Breast epithelium (tissue), 4 donors: ENCODE measurements around the gene RTN3. TPM values are rescaled to one million over a fixed set of nuclear protein-coding genes. Genes with fewer than 3 reads are reported as not detected.

Experiments used
- DNase-seq, 2 donors: peaks; one replicate each; pipeline ENCODE4 v3.0.0-alpha.2; 2019; ENCODE audit warnings: low spot score in 2 of 2
- H3K27ac ChIP-seq, 2 donors: fragments of 200-600 bp; sonication (generic) in 1 of 2; one replicate each; pipeline ENCODE4 v1.5.1; 2016 to 2019; ENCODE audit warnings: mild to moderate bottlenecking in 1 of 2
- H3K27me3 ChIP-seq, 2 donors: fragments of 200-600 bp; sonication (generic) in 1 of 2; one replicate each; pipeline versions ENCODE4 v1.5.1 to v1.6.0; 2017 to 2019; ENCODE audit warnings: control low read depth in 1 of 2, mild to moderate bottlenecking in 1 of 2
- H3K36me3 ChIP-seq: fragments of 200-600 bp; one replicate; pipeline ENCODE4 v1.5.1; 2019
- H3K4me1 ChIP-seq, 2 donors: fragments of 200-600 bp; sonication (generic); one replicate each; pipeline ENCODE4 v1.5.1; 2016 to 2019; ENCODE audit warnings: control low read depth in 1 of 2
- H3K4me3 ChIP-seq, 3 donors: fragments of 200-600 bp; sonication (generic); 1 replicate in 2 of 3; 2 replicates in 1 of 3; pipeline ENCODE4 v1.5.1; 2016 to 2019; ENCODE audit warnings: mild to moderate bottlenecking in 3 of 3, moderate library complexity in 2 of 3
- H3K9me3 ChIP-seq, 2 donors: fragments of 200-600 bp; sonication (generic) in 1 of 2; one replicate each; pipeline ENCODE4 v1.5.1; 2016 to 2019; ENCODE audit warnings: control low read depth in 1 of 2
- CTCF ChIP-seq, 3 donors: fragments of 450-650 bp; IDR thresholded peaks; one replicate each; pipeline ENCODE4 v1.5.1; 2016 to 2017; ENCODE audit warnings: antibody characterized with exemption in 3 of 3, mild to moderate bottlenecking in 3 of 3, moderate library complexity in 3 of 3
- POLR2A ChIP-seq: fragments of 450-650 bp; IDR thresholded peaks from one replicate; pipeline ENCODE4 v1.6.1; 2016; ENCODE audit warnings: antibody characterized with exemption, mild to moderate bottlenecking, moderate library complexity
- POLR2AphosphoS5 ChIP-seq, 3 donors: sonication (generic); formaldehyde crosslinking; IDR thresholded peaks; one replicate each; pipeline ENCODE4 v1.6.1; 2017; ENCODE audit warnings: antibody characterized with exemption in 3 of 3
- intact Hi-C: fragments of 100-400 bp; cut with DNase I; formaldehyde crosslinking; loops from one replicate; pipeline ENCODE4 v1.15.1; 2023; ENCODE audit warnings: low total_unique reads
- total RNA-seq, 3 donors: library from RNA; depleted of rRNA; stranded (reverse); fragments of >200 nt; gene quantifications; one replicate each; pipeline ENCODE4 v1.1.0, GENCODE V29; 2016

Gene RTN3
- total RNA-seq, 3 donors from 2014 or later, result 115 to 199 (median 162) TPM

DNA sequence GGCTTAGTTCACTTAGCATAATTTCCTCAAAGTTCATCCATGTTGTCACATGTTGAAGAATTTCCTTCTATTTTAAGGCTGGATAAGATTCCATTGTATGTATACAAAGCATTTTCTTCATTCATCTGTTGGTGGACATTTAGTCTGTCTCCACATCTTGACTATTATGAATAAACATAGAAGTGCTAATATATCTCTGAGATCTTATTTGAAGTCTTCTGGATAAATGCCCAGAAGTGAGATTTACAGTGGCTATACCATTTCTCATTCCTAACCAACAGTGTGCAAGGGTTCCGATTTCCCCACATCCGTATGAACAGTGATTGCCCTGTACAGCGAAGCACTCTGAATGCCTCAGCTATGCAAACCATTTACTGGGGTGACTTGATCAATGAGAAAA lies 93.9 kb downstream of the RTN3 start:
- intact Hi-C loops, result no loop called here

GRCh38 chr11:63779039-63779438 lies 97.7 kb downstream of the RTN3 start:
- intact Hi-C loops, result no loop called here
- Histone ChIP-seq H3K27ac (no peak overlapping the region), H3K9me3 (no peaks in the 10 kb centered on the region), H3K36me3 (no peaks in the 10 kb centered on the region), H3K4me3 (no peak overlapping the region), H3K27me3 (no peaks in the 10 kb centered on the region), H3K4me1 (no peaks in the 10 kb centered on the region)
- TF ChIP-seq CTCF (IDR thresholded peaks at IDR 0.05) (no peak), POLR2A (no peak), POLR2AphosphoS5 (IDR thresholded peaks at IDR 0.05) (no peak)
- no peak for DNase-seq

More for the DNA sequence above, 93.9 kb downstream of the RTN3 start:
- TF ChIP-seq POLR2A (no peak), CTCF (IDR thresholded peaks at IDR 0.05) (no peak)
- no peaks in the 10 kb centered on the region for H3K27me3 ChIP-seq
- no peak overlapping the region for H3K27ac ChIP-seq
- no peaks in the 10 kb centered on the region for H3K9me3 ChIP-seq
- no peak overlapping the region for H3K4me3 ChIP-seq
- no peaks in the 10 kb centered on the region for H3K36me3 ChIP-seq
- no peaks in the 10 kb centered on the region for H3K4me1 ChIP-seq
- DNase-seq, result no peak

- Histone ChIP-seq H3K9me3 (no peaks in the 10 kb centered on the region), H3K4me1 (no peaks in the 10 kb centered on the region), H3K36me3 (no peaks in the 10 kb centered on the region), H3K27me3 (no peaks in the 10 kb centered on the region), H3K4me3 (no peak overlapping the region), H3K27ac (no peak overlapping the region)
- TF ChIP-seq CTCF (IDR thresholded peaks at IDR 0.05) (no peak), POLR2AphosphoS5 (IDR thresholded peaks at IDR 0.05) (no peak), POLR2A (no peak)
- intact Hi-C loops, result no loop called here
- DNase-seq, result no peak
These were observed 101.4 kb downstream of the RTN3 start for GRCh38 chr11:63782749-63783148.

DNA sequence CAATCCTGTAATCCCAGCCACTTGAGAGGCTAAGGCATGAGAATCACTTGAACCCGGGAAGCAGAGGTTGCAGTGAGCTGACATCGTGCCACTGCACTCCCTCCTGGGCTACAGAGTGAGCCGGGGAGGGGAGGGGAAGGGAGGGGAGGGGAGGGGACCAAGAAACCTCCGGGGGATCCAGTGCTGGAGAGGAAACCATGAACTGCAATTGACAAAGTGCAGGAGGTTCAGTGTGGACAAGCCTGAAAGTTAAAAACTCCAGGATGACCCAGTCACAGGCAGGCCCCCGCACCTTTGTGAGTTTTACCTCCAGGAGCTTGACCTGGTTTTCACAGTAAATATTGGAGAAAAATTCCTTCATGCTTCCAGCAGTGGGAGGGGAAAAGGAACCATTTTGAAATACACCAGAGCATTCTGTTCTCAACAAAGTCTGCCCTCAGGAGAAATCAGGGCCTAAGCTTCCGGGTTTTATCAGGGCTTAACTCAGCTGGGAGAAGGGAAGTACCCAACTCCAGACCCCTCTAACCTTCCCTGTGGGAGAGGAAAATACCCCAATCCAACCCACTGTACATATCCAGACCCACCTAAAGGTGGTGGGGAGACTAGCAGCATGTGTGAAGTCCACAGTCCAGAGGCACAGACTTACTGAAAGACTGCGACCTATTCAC lies 102.8 kb downstream of the RTN3 start:
- no peaks in the 10 kb centered on the region for H3K4me1 ChIP-seq
- no peak for TF ChIP-seq CTCF (IDR thresholded peaks at IDR 0.05)
- no peak for TF ChIP-seq POLR2AphosphoS5 (IDR thresholded peaks at IDR 0.05)
- no peak for TF ChIP-seq POLR2A
- no peak overlapping the region for H3K4me3 ChIP-seq
- H3K27me3 ChIP-seq, result no peaks in the 10 kb centered on the region
- no peak for DNase-seq
- H3K9me3 ChIP-seq, result no peaks in the 10 kb centered on the region
- H3K36me3 ChIP-seq, result no peaks in the 10 kb centered on the region
- intact Hi-C loops, result no loop called here
- no peak overlapping the region for H3K27ac ChIP-seq

DNA sequence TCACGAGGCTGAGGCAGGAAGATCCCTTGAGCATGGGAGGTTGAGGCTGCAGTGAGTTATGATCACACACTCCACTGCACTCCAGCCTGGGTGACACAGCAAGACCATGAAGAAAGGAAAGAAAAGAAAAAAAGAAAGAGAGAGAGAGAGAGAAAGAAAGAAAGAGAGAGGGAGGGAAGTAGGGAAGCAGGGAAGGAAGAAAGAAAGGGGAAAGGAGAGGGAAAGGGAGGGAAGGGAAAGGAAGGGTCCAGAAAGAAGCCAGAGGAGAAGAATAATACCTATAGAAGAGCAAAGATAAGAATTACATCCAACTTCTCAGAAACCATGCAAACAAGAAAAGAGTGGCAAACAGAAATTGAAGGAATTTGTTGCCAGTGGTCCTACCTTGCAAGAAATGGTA lies 104.5 kb downstream of the RTN3 start:
- Histone ChIP-seq H3K27me3 (no peaks in the 10 kb centered on the region), H3K36me3 (no peaks in the 10 kb centered on the region), H3K9me3 (peaks cover 0 to 3% of the 10 kb centered on the region in 2 donors), H3K27ac (no peak overlapping the region), H3K4me3 (no peak overlapping the region), H3K4me1 (no peaks in the 10 kb centered on the region)
- TF ChIP-seq CTCF (IDR thresholded peaks at IDR 0.05), result no peak
- TF ChIP-seq POLR2AphosphoS5 (IDR thresholded peaks at IDR 0.05), result no peak
- TF ChIP-seq POLR2A, result no peak
- DNase-seq, result no peak
- intact Hi-C loops, result no loop called here
